HG03571 (cell line): ENCODE results near the gene NR1H3.
A peak's percentile ranks its signal among the peaks of the same experiment; 100 is the strongest.

ENCODE experiments used
- ATAC-seq: cut with Tn5 transposase; IDR thresholded peaks from one replicate; pipeline ENCODE4 v1.9.1; 2021; ENCODE audit not compliant: unreplicated experiment

The NR1H3 gene

GRCh38 chr11:47269002-47269828, 11.4 kb downstream of the NR1H3 start:
- peak; percentile 47 for ATAC-seq

GRCh38 chr11:47269829-47270305, 12.1 kb downstream of the NR1H3 start, which contains the start of gene MADD:
MADD (plus strand) TSS chr11:47270133.
- ATAC-seq = peak; percentile 70

- ATAC-seq = no peak
These were observed 12.8 kb downstream of the NR1H3 start for GRCh38 chr11:47270331-47271271.

GRCh38 chr11:47271328-47271727, 13.5 kb downstream of the NR1H3 start:
- ATAC-seq = no peak

- ATAC-seq = no peak
These were observed 14.3 kb downstream of the NR1H3 start for GRCh38 chr11:47271961-47272661.

- no peak for ATAC-seq
These were observed 14.9 kb downstream of the NR1H3 start for GRCh38 chr11:47272706-47273105.

GRCh38 chr11:47274495-47275235, 16.9 kb downstream of the NR1H3 start:
- ATAC-seq = no peak

- ATAC-seq = no peak
These were observed 19.1 kb downstream of the NR1H3 start for GRCh38 chr11:47276923-47277322.

- no peak for ATAC-seq
These were observed 20.3 kb downstream of the NR1H3 start for GRCh38 chr11:47278058-47278457.

- ATAC-seq = no peak
These were observed 21.0 kb downstream of the NR1H3 start for GRCh38 chr11:47278769-47279168.

GRCh38 chr11:47280099-47280498, 22.3 kb downstream of the NR1H3 start:
- ATAC-seq = no peak

GRCh38 chr11:47280860-47281259, 23.1 kb downstream of the NR1H3 start:
- no peak for ATAC-seq

GRCh38 chr11:47282462-47282861, 24.7 kb downstream of the NR1H3 start:
- ATAC-seq = no peak

- no peak for ATAC-seq
These were observed 26.4 kb downstream of the NR1H3 start for GRCh38 chr11:47284151-47284550.

- ATAC-seq = no peak
These were observed 28.4 kb downstream of the NR1H3 start for GRCh38 chr11:47285969-47286770.

GRCh38 chr11:47288066-47288465, 30.3 kb downstream of the NR1H3 start:
- no peak for ATAC-seq

GRCh38 chr11:47289856-47290255, 32.1 kb downstream of the NR1H3 start:
- no peak for ATAC-seq

GRCh38 chr11:47295385-47295784, 37.6 kb downstream of the NR1H3 start:
- ATAC-seq = no peak

- ATAC-seq = no peak
These were observed 38.2 kb downstream of the NR1H3 start for GRCh38 chr11:47296045-47296444.

- ATAC-seq = no peak
These were observed 41.3 kb downstream of the NR1H3 start for GRCh38 chr11:47299078-47299477.
